IPS-18c (cell line): Measurements from ENCODE around the gene MYO1G.
"Not testable (repeated sequence)": the region's sequence is repeated elsewhere in the genome, so short reads cannot be mapped to it uniquely, and the experiment has no call there.

Experiments
- H3K4me3 ChIP-seq: 2 replicates; pipeline ENCODE4 v1.7.0; 2013; ENCODE audit warnings: low read depth, mild to moderate bottlenecking, low read length, moderate library complexity; ENCODE audit not compliant: insufficient read depth
- H3K9me3 ChIP-seq: one replicate; pipeline ENCODE4 v1.6.1; 2013; ENCODE audit warnings: mild to moderate bottlenecking, low read length, moderate library complexity; ENCODE audit not compliant: control insufficient read depth, insufficient read depth

MYO1G gene

DNA sequence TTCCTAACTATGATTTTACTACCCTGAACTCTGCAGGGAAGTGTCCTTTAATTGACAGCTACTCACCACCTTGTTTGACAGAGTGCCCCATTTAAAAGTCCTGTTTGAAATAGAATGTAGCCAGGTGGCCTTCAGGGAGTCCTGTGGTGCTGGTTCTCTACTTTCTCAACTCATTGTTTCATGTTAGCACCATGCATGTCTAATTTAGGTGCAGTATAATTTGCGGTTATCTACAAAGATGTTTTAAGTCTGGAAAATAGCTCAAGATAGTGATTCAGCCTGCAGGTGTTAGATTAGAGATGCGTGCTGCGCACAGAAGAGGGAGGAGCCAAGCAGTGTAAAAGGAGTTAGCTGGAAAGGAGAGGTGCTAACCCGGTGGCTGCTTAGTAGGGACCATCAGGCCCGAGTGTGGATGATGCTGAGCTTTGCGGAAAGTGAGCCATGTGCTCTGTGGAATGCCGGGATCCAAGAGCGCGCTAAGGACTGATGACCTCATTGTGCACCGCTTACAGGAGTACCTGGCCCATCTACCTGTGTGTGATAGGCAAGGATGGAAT is 22.4 kb upstream of the MYO1G start:
- Histone ChIP-seq H3K4me3 (no peak overlapping the region), H3K9me3 (no peaks in the 10 kb centered on the region)

DNA sequence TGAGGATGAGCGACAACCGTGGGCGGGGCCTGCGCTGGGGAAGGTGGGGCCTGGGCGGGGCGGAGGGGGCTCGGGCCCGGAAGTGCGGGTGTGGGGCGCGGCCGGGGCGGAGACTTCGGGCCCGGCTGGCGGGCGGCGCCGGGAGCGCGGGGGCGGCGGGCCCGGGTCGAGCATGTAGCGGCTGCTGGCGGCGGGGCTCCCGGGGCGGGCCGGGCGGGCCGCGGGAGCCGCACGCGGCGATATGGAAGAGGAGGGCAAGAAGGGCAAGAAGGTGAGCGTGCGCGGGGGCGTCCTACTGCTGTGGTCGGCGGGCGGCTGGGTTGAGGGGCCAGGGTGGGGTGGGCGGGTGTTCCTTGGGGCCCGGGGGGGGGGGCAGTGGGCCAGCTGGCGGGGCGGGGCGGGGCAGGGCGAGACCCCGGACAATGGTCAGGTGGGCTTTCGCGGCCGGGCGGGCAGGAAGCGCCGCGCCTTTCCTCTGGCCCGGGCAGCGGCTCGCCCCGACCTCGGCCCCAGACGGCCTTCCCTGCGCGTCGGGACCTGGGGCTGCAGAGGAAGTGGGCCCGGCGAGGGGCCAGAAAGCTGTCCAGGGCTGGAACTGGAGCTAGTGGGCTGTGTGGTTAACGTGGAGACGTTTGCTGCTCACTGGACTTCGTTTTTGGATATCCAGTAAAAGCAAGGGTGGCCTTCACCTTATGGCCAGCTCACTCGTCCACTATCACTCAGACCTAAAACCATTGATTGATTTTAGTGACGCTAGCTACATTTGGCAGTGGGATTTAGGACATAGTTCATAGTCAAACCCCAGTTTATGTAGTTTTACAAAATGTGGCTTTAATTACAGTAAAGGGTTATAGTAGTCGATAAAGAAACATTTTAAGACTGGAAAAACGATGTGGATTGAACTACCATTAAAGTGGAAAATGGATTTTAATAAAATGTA is 21.5 kb upstream of the MYO1G start, which contains the start of gene CCM2:
CCM2 (plus strand) TSS at position 109 of the 940 bp plus-strand sequence; CDS start at position 242, 133 bp downstream.
- H3K9me3 ChIP-seq: no peaks in the 10 kb centered on the region
- peak within 1 kb of the TSS; percentile 81 for H3K4me3 ChIP-seq

DNA sequence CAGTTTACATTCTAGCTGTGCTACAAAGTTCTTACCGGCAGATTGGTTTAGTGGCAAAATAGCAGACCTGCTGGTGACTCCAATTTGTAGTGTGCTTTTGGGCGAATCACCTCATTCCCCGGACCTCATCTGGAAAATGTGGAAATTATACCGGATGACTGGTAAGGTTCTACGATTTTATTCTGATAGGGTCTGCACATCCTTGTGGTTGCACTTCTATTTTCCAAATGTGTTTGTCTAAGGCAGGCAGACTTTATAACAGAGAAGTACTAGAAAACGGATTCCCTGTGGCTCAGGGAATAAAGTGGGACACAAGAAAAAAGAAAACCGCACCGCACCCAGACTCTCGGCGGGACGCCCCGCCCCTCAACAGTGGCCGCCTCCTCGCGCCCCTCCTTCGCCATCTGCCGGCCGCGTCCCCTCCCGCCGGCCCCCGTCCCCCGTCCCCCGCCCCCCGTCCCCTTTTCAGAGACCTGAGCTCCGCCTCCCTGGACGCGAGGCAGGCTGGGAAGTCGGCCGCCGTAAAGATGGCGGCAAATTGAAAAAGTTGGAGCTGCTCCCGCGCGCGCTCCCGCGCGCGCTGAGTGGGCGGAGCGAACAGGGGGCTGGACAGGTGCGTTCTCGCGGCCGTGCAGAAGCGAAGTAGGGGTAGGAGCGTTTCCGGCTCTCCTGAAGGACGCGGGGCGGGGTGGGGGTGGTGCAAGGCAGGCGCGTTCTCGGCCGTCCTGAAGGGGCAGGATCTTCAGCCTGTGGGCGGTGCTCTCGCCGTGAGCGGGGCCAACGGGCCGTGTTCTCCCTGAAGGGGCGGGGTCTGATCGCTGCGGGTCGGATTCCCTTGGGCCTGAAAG is 20.7 kb upstream of the MYO1G start:
- H3K9me3 ChIP-seq: no peaks in the 10 kb centered on the region
- H3K4me3 ChIP-seq: peak overlapping the region; percentile 81

DNA sequence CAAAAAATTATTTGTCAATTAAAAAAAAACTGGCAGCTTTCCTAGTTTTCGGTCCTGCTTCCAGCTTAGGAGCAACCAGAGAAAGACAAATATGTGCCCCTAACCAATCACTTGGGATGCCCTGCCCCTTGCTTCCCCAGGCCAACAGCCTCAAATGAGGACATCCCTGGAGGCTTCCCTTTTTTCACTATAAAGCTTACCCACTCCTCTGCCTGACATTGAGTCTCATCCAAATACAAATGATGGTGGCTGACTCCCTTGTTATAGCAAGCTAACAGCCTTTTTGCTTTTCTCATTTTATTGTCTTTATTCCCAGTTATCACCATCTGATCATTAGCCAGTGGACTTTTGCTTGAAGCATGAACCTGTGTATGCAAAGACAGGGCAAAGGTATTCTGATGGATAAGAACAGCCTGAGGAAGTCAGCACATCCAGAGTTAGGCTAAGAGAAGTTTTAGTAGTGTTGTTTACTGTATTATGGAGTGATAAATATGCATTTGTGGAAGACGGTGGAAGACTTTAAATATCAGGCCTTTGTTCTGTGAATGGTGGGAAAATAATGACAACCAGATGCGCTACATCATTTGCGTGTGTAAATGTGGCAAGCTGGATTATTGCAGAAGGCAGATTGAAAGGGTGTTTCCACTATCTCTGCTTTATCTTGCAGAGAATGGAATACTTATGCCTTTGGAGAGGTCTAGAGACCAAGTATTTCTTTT is 19.5 kb upstream of the MYO1G start:
- Histone ChIP-seq H3K4me3 (no peak overlapping the region), H3K9me3 (no peaks in the 10 kb centered on the region)

DNA sequence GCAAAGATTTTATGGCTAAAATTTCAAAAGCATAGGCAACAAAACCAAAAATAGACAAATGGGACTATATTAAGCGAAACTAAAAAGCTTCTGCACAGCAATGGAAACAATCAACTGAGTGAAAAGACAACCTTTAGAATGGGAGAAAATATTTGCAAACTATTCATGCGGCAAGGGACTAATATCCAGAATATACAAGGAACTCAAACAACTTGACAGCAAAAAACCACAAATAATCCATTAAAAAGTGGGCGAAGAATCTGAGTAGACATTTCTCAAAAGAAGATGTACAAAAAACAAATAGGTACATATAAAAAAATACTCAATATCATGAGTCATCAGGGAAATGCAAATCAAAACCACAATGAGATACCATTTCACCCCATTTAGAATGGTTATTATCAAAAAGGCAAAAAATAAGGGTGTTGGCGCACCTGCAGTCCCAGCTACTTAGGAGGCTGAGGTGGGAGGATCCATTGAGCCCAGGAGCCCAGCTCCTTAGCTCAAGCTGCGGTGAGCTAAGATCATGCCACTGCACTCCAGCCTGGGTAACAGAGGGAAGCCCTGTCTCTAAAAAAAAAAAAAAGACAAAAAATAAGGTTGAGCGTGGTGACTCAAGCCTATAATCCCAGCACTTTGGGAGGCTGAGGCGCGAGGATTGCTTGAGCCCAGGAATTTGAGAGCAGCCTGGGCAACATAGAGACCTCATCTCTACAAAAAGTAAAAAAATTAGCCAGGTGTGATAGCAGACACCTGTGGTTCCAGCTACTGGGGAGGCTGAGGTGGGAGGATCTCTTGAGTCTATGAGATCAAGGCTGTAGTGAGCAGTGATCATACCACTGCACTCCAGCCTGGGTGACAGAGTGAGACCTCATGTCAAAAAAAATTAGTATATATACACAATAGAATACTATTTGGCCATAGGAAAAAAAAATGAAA is 17.0 kb upstream of the MYO1G start:
- Histone ChIP-seq H3K4me3 (no peak overlapping the region), H3K9me3 (peaks cover 3% of the 10 kb centered on the region)

DNA sequence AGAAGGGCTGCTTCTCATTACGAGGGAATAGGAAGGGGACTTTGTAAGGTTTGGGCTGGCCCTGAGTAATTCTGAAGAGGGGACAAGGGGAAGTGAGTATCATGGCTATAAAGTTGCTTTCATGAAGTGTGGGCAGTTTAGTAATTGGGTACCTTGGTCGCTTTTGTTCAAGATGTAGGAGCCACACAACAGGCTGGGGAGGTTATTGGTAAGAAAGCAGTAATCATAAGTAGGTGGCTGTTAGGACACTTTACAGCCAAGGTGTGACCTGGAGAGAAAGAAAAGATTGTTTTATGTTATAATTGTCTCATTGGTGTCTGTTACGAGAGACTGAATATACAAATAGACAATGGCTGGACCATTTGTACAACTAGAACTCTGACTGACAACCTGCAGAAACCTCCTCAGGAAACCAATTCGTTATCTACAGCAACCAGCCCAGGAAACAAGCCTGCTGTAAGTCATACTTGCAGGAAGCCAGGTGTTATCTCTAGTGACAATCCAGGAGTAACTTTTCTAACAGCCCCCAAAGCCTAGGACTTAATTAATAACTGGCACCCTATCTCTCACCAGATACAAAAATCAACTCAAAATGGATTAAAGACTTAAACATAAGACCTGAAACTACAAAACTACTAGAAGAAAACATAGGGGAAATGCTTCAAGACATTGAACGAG is 16.2 kb upstream of the MYO1G start:
- H3K9me3 ChIP-seq: peaks cover 5% of the 10 kb centered on the region
- H3K4me3 ChIP-seq: no peak overlapping the region

DNA sequence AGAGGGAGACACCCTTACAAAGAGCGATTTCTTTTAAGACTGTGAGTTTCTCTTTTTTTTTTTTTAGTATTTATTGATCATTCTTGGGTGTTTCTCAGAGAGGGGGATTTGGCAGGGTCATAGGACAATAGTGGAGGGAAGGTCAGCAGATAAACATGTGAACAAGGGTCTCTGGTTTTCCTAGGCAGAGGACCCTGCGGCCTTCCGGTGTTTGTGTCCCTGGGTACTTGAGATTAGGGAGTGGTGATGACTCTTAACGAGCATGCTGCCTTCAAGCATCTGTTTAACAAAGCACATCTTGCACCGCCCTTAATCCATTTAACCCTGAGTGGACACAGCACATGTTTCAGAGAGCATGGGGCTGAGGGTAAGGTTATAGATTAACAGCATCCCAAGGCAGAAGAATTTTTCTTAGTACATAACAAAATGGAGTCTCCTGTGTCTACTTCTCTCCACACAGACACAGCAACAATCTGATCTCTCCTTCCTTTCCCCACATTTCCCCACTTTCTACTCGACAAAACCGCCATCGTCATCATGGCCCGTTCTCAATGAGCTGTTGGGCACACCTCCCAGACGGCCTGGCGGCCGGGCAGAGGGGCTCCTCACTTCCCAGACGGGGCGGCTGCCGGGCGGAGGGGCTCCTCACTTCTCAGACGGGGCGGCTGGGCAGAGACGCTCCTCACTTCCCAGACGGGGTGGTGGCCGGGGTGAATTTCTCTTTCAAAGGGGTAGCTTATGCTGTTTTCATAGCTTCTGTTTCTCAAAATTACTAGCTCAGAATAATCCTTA is 13.4 kb upstream of the MYO1G start:
- not testable (repeated sequence) for H3K4me3 ChIP-seq, H3K9me3 ChIP-seq

DNA sequence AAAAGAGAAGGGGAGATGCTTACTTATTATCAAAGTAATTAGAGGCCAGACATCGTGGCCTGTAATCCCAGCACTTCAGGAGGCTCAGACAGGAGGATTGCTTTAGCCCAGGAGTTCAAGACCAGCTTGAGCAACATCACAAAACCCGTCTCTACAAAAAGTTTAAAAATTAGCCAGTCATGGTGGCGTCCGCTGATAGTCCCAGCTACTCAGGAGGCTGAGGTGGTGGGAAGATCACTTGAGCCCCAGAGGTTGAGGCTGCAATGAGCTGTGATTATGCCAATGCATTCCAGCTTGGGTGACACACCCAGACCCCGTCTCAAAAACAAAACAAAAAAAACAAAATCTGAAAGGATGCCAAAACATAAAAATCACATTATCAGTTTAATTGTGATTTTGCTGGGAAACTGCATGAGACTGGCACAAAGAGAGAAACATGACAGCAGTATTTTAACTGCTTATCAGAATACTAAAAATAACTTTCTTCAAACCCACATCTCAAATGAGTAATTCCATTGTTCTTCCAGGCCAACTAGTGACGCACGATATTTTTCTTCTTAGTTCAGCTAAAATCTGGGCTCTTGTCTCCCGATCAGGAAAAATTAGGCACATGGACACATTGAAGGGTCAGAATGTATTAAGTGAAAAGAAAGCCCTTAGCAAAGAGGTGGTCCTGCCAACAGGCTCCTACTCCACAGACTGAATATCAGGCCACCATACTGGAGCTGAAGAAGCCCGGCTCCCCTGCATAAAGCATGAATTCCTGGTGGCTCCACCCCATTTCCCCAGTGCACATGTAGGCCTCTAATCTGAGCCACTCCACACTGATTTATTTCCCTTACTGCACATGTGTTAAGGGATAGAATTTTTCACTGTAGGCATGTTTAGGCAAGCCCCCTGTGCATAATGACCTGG is 11.6 kb upstream of the MYO1G start:
- peaks cover 5% of the 10 kb centered on the region for H3K9me3 ChIP-seq
- no peak overlapping the region for H3K4me3 ChIP-seq

DNA sequence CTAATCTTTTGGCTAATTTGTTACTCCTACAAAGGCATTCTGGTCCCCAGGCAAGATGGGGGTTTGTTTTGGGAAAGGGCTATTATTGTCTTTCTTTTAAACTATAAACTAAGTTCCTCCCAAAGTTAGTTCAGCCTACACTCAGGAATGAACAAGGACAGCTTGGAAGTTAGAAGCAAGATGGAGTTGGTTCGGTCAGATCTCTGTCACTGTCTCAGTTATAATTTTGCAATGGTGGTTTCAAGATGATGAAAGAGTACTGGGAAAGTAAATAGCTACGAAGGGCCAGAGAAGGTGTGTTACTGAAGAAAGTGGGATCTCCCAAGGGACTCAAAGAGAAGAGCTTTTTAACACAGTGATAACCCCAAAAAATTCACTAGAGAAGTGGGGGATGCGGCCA is 10.3 kb upstream of the MYO1G start:
- Histone ChIP-seq H3K9me3 (peaks cover 5% of the 10 kb centered on the region), H3K4me3 (no peak overlapping the region)

DNA sequence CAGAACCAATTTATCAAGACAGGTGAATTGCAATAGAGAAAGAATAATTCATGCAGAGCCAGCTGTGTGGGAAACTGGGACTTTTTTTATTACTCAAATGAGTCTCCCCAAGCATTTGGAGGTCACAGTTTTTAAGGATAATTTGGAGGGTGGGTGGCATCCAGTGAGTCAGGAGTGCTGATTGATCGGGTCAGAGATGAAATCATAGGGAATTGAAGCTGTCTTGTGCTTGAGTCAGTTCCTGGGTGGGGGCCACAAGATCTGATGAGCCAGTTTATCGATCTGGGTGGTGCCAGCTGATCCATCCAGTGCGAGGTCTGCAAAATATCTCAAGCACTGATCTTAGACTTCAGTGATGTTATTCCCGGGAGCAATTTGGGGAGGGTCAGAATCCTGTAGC is 9.9 kb upstream of the MYO1G start:
- peaks cover 5% of the 10 kb centered on the region for H3K9me3 ChIP-seq
- no peak overlapping the region for H3K4me3 ChIP-seq

DNA sequence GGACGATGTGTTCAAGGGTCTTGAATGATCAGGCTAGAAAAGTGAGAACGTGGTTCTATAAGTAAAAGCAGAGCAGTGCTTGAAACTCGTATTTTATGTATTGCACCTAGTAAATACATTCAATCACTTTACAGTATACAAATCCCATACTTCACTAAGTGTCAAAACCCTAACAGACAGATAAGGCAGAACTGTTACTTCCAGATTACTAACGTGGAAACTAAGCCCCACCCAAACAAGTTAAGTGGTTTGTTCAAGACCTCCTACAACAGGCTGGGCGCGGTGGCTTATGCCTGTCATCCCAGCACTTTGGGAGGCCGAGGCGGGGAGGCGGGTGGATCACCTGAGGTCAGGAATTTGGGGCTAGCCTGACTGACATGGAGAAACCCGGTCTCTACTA is 9.2 kb upstream of the MYO1G start:
- Histone ChIP-seq H3K4me3 (no peak overlapping the region), H3K9me3 (peaks cover 5% of the 10 kb centered on the region)

DNA sequence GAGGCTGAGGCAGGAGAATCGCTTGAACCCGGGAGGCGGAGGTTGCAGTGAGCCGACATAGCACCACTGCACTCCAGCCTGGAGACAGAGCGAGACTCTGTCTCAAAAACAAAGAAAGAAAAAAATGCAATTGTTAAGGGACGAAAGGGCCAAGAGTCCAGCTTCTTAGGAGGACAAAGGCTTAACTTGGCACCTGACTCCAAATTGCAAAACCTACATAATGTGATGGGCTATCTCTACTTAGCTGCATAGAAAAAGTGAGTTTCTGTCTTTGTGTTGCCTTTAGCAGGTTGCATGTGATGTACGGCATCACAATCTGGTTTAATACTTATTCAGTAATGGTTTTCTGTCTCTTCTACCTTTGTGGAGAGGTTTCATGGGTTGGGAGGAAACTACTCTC is 8.6 kb upstream of the MYO1G start:
- peaks cover 2% of the 10 kb centered on the region for H3K9me3 ChIP-seq
- H3K4me3 ChIP-seq: no peak overlapping the region

DNA sequence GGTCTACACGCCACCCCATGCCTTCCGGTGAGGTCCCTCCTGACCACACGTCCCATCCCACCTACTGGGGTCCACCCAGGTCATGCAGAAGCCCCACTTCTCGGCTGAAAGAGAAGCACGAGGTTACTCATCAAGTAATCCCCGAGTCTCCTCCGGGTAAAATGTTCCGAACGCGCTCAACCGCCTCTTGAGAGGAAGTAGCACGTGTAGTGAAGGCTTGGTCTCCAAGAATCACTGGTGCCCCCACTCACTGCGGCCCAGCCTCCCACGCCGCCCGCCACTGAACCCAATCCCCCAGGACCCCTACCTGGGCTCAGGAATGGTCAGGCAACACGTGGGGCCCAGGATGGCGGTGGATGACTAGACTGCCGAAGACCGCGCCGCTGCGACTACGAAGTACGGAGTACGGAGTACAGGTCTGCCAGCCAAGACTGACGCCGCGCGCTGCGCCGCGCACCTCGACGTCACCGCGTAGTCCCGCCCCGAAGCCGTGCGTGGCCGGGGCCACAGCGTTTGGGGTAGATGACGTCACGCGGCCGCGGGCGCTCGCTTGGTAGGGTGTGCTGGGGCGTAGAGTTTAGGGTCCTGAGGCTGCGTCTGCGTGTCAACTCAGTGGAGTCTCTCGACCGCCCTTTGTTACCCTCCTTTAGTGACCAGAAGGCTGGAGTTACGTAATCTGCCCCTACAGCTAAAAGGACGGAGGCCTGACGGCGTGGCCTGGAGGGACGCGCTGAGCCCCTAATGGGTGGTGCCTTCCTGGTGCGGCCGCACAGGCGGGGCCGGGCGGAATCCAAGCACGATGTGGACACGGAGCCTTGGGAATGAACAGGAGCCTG is 7.6 kb upstream of the MYO1G start:
- Histone ChIP-seq H3K9me3 (peaks cover 2% of the 10 kb centered on the region), H3K4me3 (peak overlapping the region; percentile 83)

DNA sequence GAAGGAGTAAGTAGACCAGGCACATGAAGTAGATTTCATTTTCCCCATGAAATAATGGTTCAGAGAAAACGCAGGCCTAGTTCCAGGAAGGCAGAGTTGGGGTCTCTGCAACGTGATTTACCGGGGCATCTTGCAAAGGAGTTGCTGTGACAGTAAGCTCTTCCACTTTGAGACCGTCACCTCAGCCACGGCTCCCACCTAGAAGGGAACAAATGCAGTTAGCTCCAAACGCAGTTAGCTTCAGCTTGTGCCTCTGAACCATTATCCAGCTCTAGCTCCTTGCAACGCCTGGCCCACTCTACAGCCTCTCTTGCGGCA is 7.0 kb upstream of the MYO1G start:
- Histone ChIP-seq H3K4me3 (peak overlapping the region; percentile 83), H3K9me3 (peaks cover 2% of the 10 kb centered on the region)
